Activated naive CD4-positive, alpha-beta T cell (primary cell): ENCODE measurements around the gene ACSBG1.

Experiments
- DNase-seq, 4 experiments: peaks; one replicate each; lab custom pipeline; 2025; lab: John Stamatoyannopoulos, UW

The ACSBG1 gene

GRCh38 chr15:78222745-78223395, 11.5 kb downstream of the ACSBG1 start:
- DNase-seq = no peak

DNA sequence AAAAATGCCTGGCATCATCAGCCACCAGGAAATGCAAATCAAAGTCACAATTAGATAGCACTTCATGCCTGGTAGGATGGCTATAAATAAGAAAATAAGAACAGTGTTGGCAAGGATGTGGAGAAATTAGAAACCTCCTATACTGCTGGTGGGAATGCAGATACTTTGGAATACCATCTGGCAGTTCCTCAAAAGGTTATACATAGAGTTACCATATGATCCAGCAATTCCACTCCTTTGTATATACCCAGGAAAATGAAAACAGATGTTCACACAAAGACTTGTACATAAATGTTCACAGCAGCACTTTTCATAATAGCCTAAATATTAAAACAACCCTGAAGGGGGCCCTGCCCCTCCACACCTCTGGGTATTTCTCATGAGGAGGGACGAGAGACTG, 13.7 kb downstream of the ACSBG1 start:
- no peak for DNase-seq

DNA sequence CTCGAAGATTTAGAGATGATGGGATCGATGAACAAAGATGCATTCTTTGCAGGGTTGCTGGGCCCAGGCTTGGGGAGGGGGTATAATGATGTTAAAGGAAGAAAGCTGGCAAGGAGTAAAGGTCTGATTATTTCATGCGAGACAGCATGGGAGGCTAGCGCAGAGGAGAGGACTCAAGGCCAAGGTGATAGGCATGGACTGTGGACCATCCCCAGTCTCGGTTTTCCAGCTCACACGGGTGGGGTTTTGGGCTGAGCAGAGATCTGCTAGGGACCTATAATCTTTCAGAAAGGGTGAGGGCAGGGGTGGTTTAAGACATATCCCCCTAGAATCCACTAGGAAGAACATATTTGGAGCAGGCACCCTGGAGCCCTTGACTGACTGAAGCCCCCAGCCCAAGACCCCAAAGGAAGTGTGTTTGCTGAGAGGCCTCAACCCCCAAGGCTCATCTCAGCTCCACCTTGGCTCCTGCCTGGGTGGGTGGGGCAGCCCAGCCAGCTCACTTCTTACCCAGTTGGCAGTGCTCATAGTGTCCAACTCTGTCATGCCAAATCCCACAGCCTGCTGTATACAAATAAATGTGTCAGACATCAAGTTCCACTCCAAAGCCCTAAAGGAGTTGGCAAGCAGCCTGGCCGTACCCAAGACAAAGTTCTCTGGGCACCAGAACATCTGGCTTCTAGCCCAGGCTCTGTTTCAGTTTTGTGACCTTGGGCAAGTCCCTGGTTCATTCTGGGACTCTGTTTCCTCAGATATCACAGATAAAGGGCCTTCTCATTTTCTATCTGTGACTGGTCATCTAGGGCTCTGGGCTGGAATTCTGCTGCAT, 17.9 kb downstream of the ACSBG1 start:
- no peak for DNase-seq

DNA sequence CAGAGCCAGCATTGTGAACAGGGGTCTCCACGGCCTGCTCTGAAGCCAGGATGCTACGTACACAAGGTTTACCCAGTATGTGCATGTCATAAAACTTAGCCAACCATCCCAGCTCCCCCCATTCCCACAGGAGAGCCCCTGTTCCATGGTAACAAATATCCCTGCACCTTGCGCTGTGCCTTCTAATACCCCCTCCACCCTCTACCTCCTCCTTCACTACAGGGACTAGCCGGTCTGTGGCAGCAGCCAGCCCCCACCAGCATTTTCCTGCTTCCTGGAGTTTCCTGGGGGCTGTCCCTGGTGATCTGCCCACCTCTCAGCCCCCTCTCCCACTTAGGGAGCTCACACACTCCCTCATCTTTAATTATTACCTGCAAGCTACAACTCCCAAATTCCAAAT, 20.4 kb downstream of the ACSBG1 start:
- DNase-seq = no peak

- DNase-seq = no peak
Observed at GRCh38 chr15:78213425-78213750, 21.0 kb downstream of the ACSBG1 start.

GRCh38 chr15:78212546-78213424, 21.6 kb downstream of the ACSBG1 start:
- DNase-seq = no peak

- DNase-seq = no peak
Observed at GRCh38 chr15:78212008-78212407, 22.4 kb downstream of the ACSBG1 start.

- no peak for DNase-seq
Observed at GRCh38 chr15:78211189-78211921, 23.0 kb downstream of the ACSBG1 start.

DNA sequence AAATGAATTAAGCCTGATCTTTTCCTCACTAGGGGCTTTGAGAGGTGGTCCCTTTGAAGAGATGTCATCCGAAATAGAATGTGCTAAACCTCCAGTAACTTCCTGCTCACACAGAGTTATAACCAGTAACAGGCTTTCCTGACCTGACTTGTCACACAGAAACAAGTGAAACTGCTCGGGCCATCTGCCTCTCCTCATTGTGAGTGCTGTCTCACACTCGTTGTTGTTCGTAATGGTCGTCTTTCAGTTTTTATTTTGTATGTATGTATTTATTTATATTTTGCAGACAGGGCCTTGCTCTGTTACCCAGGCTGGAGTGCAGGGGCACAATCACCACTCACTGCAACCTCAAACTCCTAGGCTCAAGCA, 24.0 kb downstream of the ACSBG1 start:
- DNase-seq = no peak

DNA sequence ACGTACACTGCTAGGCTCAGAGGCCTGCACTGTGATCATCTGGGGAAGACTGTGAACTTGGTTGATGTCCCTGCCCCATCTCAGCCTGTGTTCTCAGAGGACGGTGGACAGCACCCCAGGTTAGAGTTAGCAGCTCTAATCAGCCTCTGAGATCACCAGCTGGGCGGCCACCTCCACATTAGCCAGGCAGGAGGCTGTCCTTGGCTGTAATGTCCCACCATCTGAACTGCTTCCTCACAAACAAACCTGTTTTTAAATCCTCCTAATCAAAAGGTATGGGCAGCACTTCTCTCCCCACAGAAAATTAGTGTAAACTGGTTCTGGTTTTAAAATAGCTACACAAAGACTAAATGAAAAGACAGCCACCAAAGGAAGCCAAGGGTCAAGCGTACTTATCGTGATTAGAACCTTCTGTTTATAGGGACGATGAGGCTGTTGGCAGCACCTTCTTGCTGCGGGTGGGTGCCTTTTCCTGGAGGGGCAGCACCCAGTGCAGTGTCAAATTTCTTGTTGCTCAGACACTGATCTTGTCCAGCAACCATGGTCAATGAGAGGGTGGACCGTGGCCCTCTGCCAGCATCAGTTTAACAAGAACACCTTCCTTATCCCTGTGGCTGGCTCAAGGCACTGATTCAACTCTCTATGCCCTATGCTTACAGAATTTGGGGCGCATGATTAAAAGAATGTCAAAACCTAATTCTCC, 24.6 kb downstream of the ACSBG1 start:
- DNase-seq = no peak

DNA sequence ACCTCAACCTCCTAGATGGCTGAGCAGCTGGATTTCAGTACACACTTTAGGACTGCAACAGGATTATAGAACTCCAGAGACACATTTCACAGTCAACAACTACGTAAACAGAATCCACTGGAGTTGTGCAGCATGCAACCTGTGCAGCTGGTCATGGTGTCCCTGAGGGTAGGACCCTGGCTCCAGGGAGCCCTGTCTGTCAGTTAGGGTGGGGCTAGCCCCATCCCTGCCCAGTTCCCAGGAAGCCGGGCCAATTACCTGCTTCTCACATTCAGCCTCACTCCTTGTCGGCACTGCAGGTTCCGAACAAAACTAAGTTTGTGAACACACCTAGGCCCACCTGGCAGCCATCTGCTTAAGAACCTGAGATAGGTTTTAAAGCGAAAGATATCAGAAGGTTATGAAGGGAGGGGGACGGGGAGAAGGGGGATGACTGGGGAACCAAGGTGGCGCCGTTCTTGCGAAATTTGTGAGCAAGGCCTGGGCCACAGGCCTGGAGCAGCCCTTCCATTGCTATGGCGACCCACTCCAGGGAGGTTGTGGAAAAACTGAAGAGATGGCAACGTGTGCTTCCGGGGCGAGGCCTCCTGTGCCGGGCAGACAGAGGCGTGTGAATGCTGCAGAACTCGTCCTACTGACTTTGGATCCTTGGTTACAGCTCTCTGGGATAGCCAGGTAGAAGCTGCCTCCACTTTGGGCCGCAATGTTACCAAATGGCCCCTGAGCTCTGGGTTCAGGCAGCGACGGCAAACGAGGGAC, 25.3 kb downstream of the ACSBG1 start:
- no peak for DNase-seq

DNA sequence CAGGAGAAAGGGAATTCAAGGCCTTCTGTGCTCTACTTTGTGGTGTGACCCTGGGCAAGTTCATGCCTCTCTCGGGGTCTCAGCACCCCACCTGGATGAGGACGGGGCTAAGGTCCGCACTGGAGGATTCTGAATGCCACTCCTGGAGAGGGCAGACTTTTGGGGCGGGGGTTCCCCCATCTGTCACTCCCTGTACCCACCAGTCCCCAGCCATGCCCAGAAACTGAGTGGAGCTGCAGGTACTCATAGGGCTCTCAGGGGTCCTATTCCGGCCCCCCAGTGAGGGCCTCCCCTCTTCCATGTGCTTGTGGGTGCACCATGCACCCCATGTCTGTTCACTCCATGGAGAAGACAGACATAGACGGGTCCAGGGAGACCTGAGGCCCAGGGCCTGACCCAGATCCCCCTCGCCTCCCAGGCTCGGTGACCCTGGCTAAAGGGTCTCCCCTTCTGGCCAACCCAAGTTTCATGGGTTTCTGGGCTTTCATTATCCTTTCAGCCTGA, 26.0 kb downstream of the ACSBG1 start:
- DNase-seq = no peak

- no peak for DNase-seq
Observed at GRCh38 chr15:78207641-78208340, 26.6 kb downstream of the ACSBG1 start.

DNA sequence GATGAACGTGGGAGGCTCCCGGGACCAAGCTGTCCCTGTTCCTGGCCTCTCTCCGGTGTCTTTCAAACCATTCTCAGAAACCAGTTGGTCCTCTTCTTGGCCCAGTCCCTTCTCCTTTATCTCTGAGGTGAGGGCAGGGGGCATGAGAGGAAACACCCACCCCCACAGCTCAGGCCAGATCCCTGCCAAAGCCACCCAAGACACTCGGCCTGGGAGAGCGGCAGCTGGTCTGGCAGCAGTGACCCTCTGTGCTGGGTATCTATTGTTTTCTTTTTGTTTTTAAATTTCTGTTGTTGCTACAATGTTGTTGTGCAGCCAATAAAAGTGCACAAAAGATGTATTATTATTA, 27.3 kb downstream of the ACSBG1 start:
- no peak for DNase-seq

GRCh38 chr15:78206326-78207109, 27.8 kb downstream of the ACSBG1 start:
- DNase-seq = no peak

- DNase-seq = no peak
Observed at GRCh38 chr15:78205856-78206255, 28.5 kb downstream of the ACSBG1 start.

DNA sequence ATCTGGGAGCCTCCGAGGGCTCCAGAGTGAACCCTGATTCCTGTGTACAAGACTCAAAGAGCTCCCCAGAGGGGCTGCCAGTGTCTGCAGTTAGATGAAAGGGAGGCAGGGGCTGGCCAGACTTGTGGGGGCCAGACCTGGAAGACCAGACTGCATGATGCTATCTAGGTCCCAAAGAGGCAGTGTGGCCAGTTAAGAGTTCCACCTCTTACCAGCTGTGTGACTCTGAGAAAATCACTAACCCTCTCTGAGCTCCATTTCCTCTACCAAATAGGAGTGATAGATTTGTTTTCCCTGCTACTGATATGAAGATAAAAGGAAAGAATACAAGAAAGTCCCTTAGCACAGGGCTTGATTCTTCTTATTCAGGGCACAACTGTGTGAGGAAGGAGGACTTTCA, 29.0 kb downstream of the ACSBG1 start:
- no peak for DNase-seq

- DNase-seq = no peak
Observed at GRCh38 chr15:78204351-78205309, 29.7 kb downstream of the ACSBG1 start.
